Measurements from ENCODE around the gene PGP.

DNA sequence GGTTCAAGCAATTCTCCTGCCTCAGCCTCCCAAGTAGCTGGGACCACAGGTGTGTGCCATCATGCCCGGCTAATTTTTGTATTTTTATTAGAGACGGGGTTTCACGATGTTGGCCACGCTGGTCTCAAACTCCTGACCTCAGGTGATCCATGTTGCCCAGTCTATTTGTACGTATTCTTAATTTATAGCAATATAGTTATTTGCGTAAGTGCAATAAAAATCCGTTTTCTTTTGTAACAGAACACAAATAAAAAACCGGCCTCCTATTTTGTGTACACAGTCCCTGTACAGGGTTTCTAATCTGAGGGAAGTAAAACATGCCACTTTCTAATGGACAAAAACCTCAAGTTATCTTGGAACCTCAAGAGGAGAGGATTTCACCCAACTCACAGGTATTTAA is 45.6 kb upstream of the PGP start:
- TF ChIP-seq EZH2 (IDR thresholded peaks at IDR 0.05; ENCODE audit: low read length) = no peak
- TF ChIP-seq CTCF (optimal IDR thresholded peaks at IDR 0.05 in 1 of 3, IDR thresholded peaks at IDR 0.05 in 1 of 3, conservative IDR thresholded peaks at IDR 0.05 in 1 of 3; ENCODE audit: extremely low read depth in 1 of 3, insufficient read depth in 2 of 3, low read length in 3 of 3) = no peak
